Erythroblast (primary cell): Measurements from ENCODE around the gene RGS7.
"Not testable (repeated sequence)": the region's sequence is repeated elsewhere in the genome, so short reads cannot be mapped to it uniquely, and the experiment has no call there.

Experiments used
- DNase-seq, 2 experiments: peaks; one replicate each; lab custom pipeline; 2025; lab: John Stamatoyannopoulos, UW
- GATA1 ChIP-seq: IDR thresholded peaks from 2 replicates; pipeline ENCODE4 v1.6.1; 2011; ENCODE audit warnings: low read depth, mild to moderate bottlenecking, control low read depth, low read length, moderate library complexity
- POLR2A ChIP-seq: IDR thresholded peaks from 2 replicates; pipeline ENCODE4 v1.6.1; 2011; ENCODE audit warnings: mild to moderate bottlenecking, low read length

Gene RGS7

GRCh38 chr1:240906477-240906876 lies 450.5 kb downstream of the RGS7 start:
- DNase-seq = no peak
- TF ChIP-seq POLR2A (no peak), GATA1 (no peak)

DNA sequence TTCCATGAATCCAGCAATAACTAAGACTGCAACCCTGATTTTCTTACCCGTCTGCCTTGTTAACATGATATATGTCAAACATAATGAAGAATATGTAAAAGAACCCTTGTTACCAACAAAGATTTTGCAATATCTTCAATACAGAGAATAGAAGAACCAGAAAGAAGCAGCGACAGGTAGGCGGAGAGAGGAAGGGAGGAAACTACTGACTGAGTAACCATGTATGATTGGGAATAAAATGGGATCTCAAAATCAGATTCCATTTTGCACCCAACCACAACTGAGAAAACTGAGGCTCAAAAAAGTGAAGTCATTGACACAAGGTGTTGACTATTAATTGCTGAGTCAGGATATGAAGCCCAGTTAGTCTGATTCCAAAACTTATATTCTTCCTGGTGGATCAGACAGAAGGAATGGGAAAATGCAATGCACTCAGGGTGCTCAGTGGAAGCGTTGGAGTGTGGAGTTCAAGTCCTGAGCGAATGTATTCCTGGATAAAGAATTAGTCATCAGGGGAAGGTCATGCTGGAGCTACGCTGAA lies 451.7 kb downstream of the RGS7 start:
- no peak for DNase-seq
- TF ChIP-seq POLR2A (no peak), GATA1 (no peak)

DNA sequence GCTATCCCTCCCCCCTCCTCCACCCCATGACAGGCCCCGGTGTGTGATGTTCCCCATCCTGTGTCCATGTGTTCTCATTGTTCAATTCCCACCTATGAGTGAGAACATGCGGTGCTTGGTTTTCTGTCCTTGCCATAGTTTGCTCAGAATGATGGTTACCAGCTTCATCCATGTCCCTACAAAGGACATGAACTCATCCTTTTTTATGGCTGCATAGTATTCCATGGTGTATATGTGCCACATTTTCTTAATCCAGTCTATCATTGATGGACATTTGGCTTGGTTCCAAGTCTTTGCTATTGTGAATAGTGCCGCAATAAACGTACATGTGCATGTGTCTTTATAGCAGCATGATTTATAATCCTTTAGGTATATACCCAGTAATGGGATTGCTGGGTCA lies 461.6 kb downstream of the RGS7 start:
- not testable (repeated sequence) for DNase-seq

- no peak for DNase-seq
- no peak for TF ChIP-seq GATA1
- no peak for TF ChIP-seq POLR2A
Measured at GRCh38 chr1:240888787-240889048, 468.3 kb downstream of the RGS7 start.

- peak; percentile 8 to 52 for DNase-seq
- TF ChIP-seq GATA1 = no peak
- no peak for TF ChIP-seq POLR2A
Measured at GRCh38 chr1:240888039-240888786, 468.8 kb downstream of the RGS7 start.

- no peak for TF ChIP-seq GATA1
- TF ChIP-seq POLR2A = no peak
- no peak for DNase-seq
Measured at GRCh38 chr1:240883490-240883889, 473.5 kb downstream of the RGS7 start.

DNA sequence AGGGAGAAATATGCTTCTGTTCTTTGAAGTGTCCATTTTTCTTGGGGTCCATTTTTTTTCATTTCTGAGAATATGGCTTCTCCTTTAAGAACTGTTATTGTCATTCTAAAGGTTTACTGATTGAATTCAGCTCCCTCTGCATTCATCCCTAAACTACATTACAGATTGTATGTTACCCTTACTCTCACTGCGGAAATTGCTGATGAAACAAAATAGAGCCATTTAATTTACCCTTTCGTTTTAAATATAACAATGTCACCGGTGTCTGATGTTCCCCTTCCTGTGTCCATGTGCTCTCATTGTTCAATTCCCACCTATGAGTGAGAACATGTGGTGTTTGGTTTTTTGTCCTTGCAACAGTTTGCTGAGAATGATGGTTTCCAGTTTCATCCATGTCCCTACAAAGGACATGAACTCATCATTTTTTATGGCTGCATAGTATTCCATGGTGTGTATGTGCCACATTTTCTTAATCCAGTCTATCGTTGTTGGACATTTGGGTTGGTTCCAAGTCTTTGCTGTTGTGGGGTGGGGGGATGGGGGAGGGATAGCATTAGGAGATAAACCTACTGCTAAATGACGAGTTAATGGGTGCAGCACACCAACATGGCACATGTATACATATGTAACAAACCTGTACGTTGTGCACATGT lies 474.2 kb downstream of the RGS7 start:
- not testable (repeated sequence) for DNase-seq

DNA sequence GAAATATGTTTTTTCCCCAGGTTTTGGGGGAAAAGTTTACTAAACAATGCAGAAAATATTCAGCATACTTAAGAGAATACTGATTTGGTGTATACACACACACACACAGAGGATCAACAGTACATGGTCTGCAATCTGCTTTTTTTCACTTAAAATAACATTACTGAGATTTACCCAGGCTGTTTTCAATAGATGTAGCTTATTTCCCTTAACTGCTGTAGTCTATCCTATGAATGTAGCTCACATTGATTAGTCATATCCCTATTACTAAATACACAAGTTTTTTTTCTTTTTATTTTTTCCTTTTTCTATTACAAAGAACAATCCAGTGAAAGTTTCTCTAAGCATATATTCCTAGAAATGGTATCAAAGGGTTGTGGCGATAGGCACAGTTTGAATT lies 478.4 kb downstream of the RGS7 start:
- TF ChIP-seq GATA1 (no peak), POLR2A (no peak)
- no peak for DNase-seq

DNA sequence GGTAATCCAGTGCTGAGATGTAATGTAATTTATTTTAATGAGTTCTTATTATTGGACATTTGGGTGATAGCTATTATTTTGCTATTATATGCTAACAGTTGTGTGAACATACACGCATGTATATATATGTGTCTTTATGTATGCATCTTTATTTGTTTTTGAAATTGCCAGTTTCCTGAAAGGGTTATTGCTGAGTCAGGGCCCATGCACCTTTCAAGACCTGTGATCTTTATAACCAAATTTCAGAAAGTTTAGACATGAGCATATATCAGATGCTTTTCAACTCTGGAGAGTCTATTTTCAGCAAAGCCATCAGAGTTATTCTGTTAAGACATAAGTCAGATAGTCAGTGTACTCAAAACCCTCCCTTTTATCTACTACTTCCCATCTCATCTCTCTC lies 479.4 kb downstream of the RGS7 start:
- DNase-seq = no peak
- TF ChIP-seq POLR2A = no peak
- no peak for TF ChIP-seq GATA1

- no peak for TF ChIP-seq GATA1
- TF ChIP-seq POLR2A = no peak
- DNase-seq = no peak
Measured at GRCh38 chr1:240876071-240876470, 480.9 kb downstream of the RGS7 start.

DNA sequence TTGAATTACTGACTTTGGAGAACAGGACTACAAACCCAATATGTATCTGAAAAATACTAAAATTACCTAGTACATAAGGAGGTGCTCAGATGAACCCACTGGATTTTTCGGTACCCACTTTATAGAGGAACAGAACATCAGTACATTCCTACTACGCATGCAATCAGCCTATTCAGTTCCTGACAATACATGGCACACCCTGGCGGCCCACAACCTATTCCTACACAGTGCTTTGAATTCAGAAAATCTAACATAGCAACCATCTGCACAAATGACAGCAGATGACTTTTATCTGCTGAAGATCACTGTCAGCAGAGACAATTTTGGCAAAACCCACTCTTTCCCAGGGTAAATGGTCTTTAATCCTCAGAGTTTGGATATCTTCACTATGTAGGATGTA lies 487.9 kb downstream of the RGS7 start:
- no peak for DNase-seq
- TF ChIP-seq GATA1 (no peak), POLR2A (no peak)

GRCh38 chr1:240866724-240867123 lies 490.3 kb downstream of the RGS7 start:
- TF ChIP-seq GATA1 (no peak), POLR2A (no peak)
- no peak for DNase-seq

DNA sequence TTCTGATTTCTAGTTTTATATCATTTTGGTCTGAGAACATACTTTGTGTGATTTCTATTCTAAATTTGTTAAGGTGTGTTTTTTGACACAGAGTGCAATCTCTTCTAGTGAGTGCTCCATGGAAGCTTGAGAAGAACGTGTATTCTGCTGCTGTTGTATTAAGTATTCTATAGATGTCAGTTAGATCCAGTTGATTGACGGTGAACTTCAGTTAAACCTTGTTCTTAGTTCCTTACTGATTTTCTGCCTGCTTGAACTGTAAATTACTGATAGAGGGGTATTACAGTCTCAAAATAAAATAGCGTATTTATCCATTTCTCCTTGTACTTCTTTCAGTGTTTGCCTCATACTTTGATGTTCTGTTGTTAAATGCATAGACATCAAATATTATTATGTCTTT lies 497.0 kb downstream of the RGS7 start:
- DNase-seq = no peak
- TF ChIP-seq POLR2A = no peak
- no peak for TF ChIP-seq GATA1

GRCh38 chr1:240854367-240854766 lies 502.6 kb downstream of the RGS7 start:
- no peak for DNase-seq
- TF ChIP-seq POLR2A (no peak), GATA1 (no peak)

DNA sequence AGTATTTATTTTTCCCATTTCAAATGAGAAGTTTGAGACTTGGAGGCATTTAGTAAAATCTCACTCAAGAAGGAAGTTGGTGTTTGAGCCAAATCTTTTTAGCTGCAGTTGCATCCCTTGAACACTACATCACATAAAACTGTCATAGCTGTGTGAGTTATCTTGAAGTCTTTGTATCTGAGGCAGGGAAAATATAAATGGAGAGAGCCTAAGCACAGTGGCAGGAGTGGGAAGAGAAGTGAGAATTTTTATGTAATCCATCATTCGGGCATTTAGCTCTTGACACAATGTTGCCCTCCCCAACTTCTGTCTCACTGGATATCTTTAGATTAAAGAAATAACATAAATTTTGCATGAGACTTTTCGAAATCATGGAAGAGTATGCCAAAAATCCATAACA lies 509.7 kb downstream of the RGS7 start:
- DNase-seq = no peak
- TF ChIP-seq GATA1 (no peak), POLR2A (no peak)
